Erythroblast (primary cell): ENCODE measurements around the gene LRP5.

Source experiments
- GATA1 ChIP-seq: IDR thresholded peaks from 2 replicates; pipeline ENCODE4 v1.6.1; 2011; ENCODE audit warnings: low read depth, mild to moderate bottlenecking, control low read depth, low read length, moderate library complexity
- POLR2A ChIP-seq: IDR thresholded peaks from 2 replicates; pipeline ENCODE4 v1.6.1; 2011; ENCODE audit warnings: mild to moderate bottlenecking, low read length

- no peak for TF ChIP-seq POLR2A
- no peak for TF ChIP-seq GATA1
Measured at GRCh38 chr11:68308068-68308467, 4.3 kb upstream of the LRP5 start.
